ENCODE results near the gene TMEM242.
"Not testable (repeated sequence)": the region's sequence is repeated elsewhere in the genome, so short reads cannot be mapped to it uniquely, and the experiment has no call there.

TMEM242 gene

GRCh38 chr6:157323966-157324300 is 614 bp upstream of the TMEM242 start:
- peak; percentile 53 for DNase-seq
- ATAC-seq = peak; percentile 16

- DNase-seq (peak; percentile 84), ATAC-seq (no peak)
Measured at GRCh38 chr6:157322792-157323254, 496 bp downstream of the TMEM242 start.

GRCh38 chr6:157316871-157317814 is 6.2 kb downstream of the TMEM242 start:
- DNase-seq (no peak), ATAC-seq (peak; percentile 61)

GRCh38 chr6:157314705-157315321 is 8.5 kb downstream of the TMEM242 start:
- ATAC-seq (peak; percentile 73), DNase-seq (no peak)

- DNase-seq (no peak), ATAC-seq (no peak)
Measured at GRCh38 chr6:157313531-157314467, 9.5 kb downstream of the TMEM242 start.

GRCh38 chr6:157312757-157313156 is 10.6 kb downstream of the TMEM242 start:
- no peak for ATAC-seq
- no peak for DNase-seq

GRCh38 chr6:157310693-157311092 is 12.6 kb downstream of the TMEM242 start:
- not testable (repeated sequence) for ATAC-seq, DNase-seq

GRCh38 chr6:157307661-157308060 is 15.7 kb downstream of the TMEM242 start:
- DNase-seq = no peak
- no peak for ATAC-seq

GRCh38 chr6:157305670-157306653 is 17.4 kb downstream of the TMEM242 start:
- ATAC-seq (no peak), DNase-seq (no peak)

GRCh38 chr6:157304899-157305663 is 18.2 kb downstream of the TMEM242 start:
- no peak for DNase-seq

GRCh38 chr6:157302736-157303135 is 20.6 kb downstream of the TMEM242 start:
- DNase-seq = no peak
- ATAC-seq = no peak

More at GRCh38 chr6:157304899-157305663, 18.2 kb downstream of the TMEM242 start:
- no peak for ATAC-seq

- DNase-seq (no peak), ATAC-seq (no peak)
Measured at GRCh38 chr6:157300436-157300835, 22.9 kb downstream of the TMEM242 start.

GRCh38 chr6:157300006-157300405 is 23.3 kb downstream of the TMEM242 start:
- DNase-seq (no peak), ATAC-seq (no peak)

- DNase-seq (no peak), ATAC-seq (no peak)
Measured at GRCh38 chr6:157298216-157298724, 25.0 kb downstream of the TMEM242 start.

GRCh38 chr6:157294654-157295053 is 28.7 kb downstream of the TMEM242 start:
- DNase-seq (no peak), ATAC-seq (no peak)

GRCh38 chr6:157293780-157294179 is 29.5 kb downstream of the TMEM242 start:
- DNase-seq (no peak), ATAC-seq (no peak)

GRCh38 chr6:157292202-157292601 is 31.1 kb downstream of the TMEM242 start:
- DNase-seq = no peak
- ATAC-seq = no peak

- ATAC-seq (no peak), DNase-seq (no peak)
Measured at GRCh38 chr6:157291356-157291755, 32.0 kb downstream of the TMEM242 start.

- DNase-seq (no peak), ATAC-seq (no peak)
Measured at GRCh38 chr6:157290797-157291196, 32.5 kb downstream of the TMEM242 start.

- no peak for DNase-seq
- ATAC-seq = no peak
Measured at GRCh38 chr6:157289764-157290163, 33.6 kb downstream of the TMEM242 start.
